Measurements from ENCODE around the gene LAMA3.
A peak's percentile ranks its signal among the peaks of the same experiment; 100 is the strongest.

LAMA3 gene

GRCh38 chr18:23982155-23983079 lies 293.2 kb downstream of the LAMA3 start:
- DNase-seq, result peak; percentile 48

GRCh38 chr18:23983112-23983511 lies 293.9 kb downstream of the LAMA3 start:
- no peak for DNase-seq

- DNase-seq, result no peak
Measured at GRCh38 chr18:23986600-23987359, 297.5 kb downstream of the LAMA3 start.

GRCh38 chr18:23990474-23991410 lies 301.5 kb downstream of the LAMA3 start:
- no peak for DNase-seq

- peak; percentile 52 for DNase-seq
Measured at GRCh38 chr18:23992089-23992940, 303.1 kb downstream of the LAMA3 start.

GRCh38 chr18:23992941-23993280 lies 303.7 kb downstream of the LAMA3 start:
- no peak for DNase-seq

GRCh38 chr18:23994361-23994902 lies 305.2 kb downstream of the LAMA3 start:
- DNase-seq, result peak; percentile 84

GRCh38 chr18:23995180-23995579 lies 305.9 kb downstream of the LAMA3 start:
- DNase-seq, result no peak

- no peak for DNase-seq
Measured at GRCh38 chr18:23998018-23998417, 308.8 kb downstream of the LAMA3 start.

- no peak for DNase-seq
Measured at GRCh38 chr18:23998820-23999219, 309.6 kb downstream of the LAMA3 start.

GRCh38 chr18:24000613-24001490 lies 311.6 kb downstream of the LAMA3 start:
- no peak for DNase-seq

GRCh38 chr18:24002479-24002878 lies 313.2 kb downstream of the LAMA3 start:
- no peak for DNase-seq

GRCh38 chr18:24003288-24003687 lies 314.0 kb downstream of the LAMA3 start:
- DNase-seq, result no peak

GRCh38 chr18:24003903-24004640 lies 314.8 kb downstream of the LAMA3 start:
- DNase-seq, result peak; percentile 12

All from fibroblast of upper back skin (primary cell).